ENCODE results near the gene APOL2. TPM values are rescaled to one million over a fixed set of nuclear protein-coding genes. Genes with fewer than 3 reads are reported as not detected.
A peak's percentile ranks its signal among the peaks of the same experiment; 100 is the strongest.
"Not testable (repeated sequence)": the region's sequence is repeated elsewhere in the genome, so short reads cannot be mapped to it uniquely, and the experiment has no call there.

The APOL2 gene
- total RNA-seq, 3 donors from 2014 or later = 99.6 to 117 (median 106) TPM

DNA sequence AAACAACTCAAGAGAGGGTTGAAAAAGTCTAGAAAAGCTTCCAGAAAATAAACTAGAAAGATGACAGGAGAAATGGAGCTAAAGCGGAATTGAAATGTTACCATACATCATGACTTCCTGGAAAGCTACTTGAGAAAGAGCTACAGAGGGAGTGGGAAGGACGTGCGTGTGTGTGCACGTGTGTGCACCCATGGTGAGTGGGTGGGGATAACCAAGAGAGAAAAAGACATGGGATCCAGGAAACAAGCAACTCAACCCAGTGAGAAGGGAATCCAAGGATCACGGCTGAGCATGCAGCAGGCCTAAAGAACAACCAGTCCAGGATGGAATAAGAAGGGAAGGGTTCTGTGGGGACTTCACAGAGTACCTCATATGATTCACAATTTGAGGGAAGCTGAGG lies 35.2 kb upstream of the APOL2 start:
- no peaks in the 10 kb centered on the region for H3K27me3 Mint-ChIP-seq (ENCODE audit: low read depth)
- H3K36me3 Mint-ChIP-seq (ENCODE audit: insufficient read depth) = peaks cover 8% of the 10 kb centered on the region
- H3K9me3 Mint-ChIP-seq = no peaks in the 10 kb centered on the region
- DNase-seq (no peak), ATAC-seq (no peak)
- peaks cover 11% of the 10 kb centered on the region for H3K4me1 Mint-ChIP-seq (ENCODE audit: low read depth)
- no peak overlapping the region for H3K4me3 Mint-ChIP-seq

DNA sequence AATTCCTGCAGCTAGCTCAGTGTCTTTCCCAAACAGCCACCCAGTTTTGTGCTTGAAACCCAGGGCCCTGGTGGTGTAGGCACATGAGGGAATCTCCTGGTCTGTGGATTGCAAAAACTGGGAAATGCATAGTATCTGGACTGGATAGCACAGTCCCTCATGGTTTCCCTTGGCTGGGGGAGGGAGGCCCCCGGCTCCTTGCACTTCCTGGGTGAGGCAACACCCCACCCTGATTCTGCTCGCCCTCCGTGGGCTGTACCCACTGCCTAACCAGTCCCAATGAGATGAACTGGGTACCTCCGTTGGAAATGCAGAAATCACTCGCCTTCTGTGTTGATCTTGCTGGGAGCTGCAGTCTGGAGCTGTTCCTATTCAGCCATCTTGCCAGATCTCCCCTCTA lies 32.6 kb upstream of the APOL2 start:
- DNase-seq; ATAC-seq; H3K4me3 Mint-ChIP-seq; H3K9me3 Mint-ChIP-seq; H3K27me3 Mint-ChIP-seq (ENCODE audit: low read depth); H3K4me1 Mint-ChIP-seq (ENCODE audit: low read depth): not testable (repeated sequence)
- H3K36me3 Mint-ChIP-seq (ENCODE audit: insufficient read depth) = peaks cover 14% of the 10 kb centered on the region

- not testable (repeated sequence) for H3K9me3 Mint-ChIP-seq; ATAC-seq; H3K4me3 Mint-ChIP-seq; H3K4me1 Mint-ChIP-seq (ENCODE audit: low read depth); DNase-seq; H3K27me3 Mint-ChIP-seq (ENCODE audit: low read depth)
- peaks cover 19% of the 10 kb centered on the region for H3K36me3 Mint-ChIP-seq (ENCODE audit: insufficient read depth)
These were observed 31.9 kb upstream of the APOL2 start for GRCh38 chr22:36271231-36271630.

GRCh38 chr22:36267896-36268485 lies 28.7 kb upstream of the APOL2 start:
- Mint-ChIP-seq H3K4me1 (ENCODE audit: low read depth) (no peaks in the 10 kb centered on the region), H3K36me3 (ENCODE audit: insufficient read depth) (peaks cover 35% of the 10 kb centered on the region), H3K27me3 (ENCODE audit: low read depth) (no peaks in the 10 kb centered on the region), H3K9me3 (no peaks in the 10 kb centered on the region), H3K4me3 (no peak overlapping the region)
- no peak for DNase-seq
- ATAC-seq = peak in 1 of 2 donors; percentile 30

DNA sequence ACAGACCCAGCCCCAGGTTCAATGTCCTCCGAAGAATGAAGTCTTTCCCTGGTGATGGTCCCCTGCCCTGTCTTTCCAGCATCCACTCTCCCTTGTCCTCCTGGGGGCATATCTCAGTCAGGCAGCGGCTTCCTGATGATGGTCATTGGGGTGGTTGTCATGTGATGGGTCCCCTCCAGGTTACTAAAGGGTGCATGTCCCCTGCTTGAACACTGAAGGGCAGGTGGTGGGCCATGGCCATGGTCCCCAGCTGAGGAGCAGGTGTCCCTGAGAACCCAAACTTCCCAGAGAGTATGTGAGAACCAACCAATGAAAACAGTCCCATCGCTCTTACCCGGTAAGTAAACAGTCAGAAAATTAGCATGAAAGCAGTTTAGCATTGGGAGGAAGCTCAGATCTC lies 27.7 kb upstream of the APOL2 start:
- no peak for ATAC-seq
- H3K36me3 Mint-ChIP-seq (ENCODE audit: insufficient read depth) = peaks cover 42% of the 10 kb centered on the region
- no peak for DNase-seq
- no peaks in the 10 kb centered on the region for H3K9me3 Mint-ChIP-seq
- no peak overlapping the region for H3K4me3 Mint-ChIP-seq
- no peaks in the 10 kb centered on the region for H3K4me1 Mint-ChIP-seq (ENCODE audit: low read depth)
- no peaks in the 10 kb centered on the region for H3K27me3 Mint-ChIP-seq (ENCODE audit: low read depth)

DNA sequence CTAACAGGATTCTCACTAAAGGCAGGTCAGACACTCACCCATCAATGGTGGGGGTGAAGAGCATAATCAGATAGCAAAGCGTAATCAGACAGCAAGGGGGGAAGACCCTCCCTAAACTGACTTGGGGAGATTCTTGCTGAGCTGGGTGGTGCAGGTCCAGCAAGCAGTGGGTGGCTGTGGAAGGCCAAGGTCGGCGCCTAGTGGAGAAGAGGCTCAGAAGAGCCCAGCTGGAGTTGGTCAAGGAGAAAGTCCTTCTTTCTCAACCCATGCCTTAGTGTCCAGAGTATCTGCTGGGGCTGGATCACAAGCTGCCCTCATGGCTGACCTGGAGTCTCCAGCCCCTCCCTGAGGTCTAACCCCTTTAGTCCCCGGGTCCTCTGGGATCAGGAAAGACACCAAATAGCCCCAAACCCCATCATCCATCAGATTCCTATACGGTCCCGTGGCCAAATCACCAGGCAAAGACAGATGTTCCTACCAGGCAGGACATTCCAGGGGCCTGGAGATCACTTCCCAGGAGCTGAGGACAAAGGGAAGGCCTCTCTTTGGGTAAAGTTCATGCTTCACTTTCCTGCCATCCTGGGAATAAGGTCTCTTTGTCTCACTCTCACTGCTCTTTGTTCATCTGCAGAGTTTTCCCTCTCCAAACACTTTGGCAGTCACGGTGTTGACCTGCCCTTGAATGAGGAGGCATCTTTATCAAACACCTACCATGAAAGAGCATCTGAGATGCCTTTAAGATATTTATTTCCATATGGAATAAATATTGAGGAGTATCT lies 24.7 kb upstream of the APOL2 start:
- not testable (repeated sequence) for DNase-seq; H3K4me1 Mint-ChIP-seq (ENCODE audit: low read depth); ATAC-seq; H3K4me3 Mint-ChIP-seq; H3K9me3 Mint-ChIP-seq; H3K27me3 Mint-ChIP-seq (ENCODE audit: low read depth)
- peaks cover 56% of the 10 kb centered on the region for H3K36me3 Mint-ChIP-seq (ENCODE audit: insufficient read depth)

- peaks cover 61% of the 10 kb centered on the region for H3K36me3 Mint-ChIP-seq (ENCODE audit: insufficient read depth)
- DNase-seq; H3K9me3 Mint-ChIP-seq; H3K27me3 Mint-ChIP-seq (ENCODE audit: low read depth); H3K4me3 Mint-ChIP-seq; ATAC-seq: not testable (repeated sequence)
- peaks cover 14% of the 10 kb centered on the region for H3K4me1 Mint-ChIP-seq (ENCODE audit: low read depth)
These were observed 23.9 kb upstream of the APOL2 start for GRCh38 chr22:36263216-36263673.

DNA sequence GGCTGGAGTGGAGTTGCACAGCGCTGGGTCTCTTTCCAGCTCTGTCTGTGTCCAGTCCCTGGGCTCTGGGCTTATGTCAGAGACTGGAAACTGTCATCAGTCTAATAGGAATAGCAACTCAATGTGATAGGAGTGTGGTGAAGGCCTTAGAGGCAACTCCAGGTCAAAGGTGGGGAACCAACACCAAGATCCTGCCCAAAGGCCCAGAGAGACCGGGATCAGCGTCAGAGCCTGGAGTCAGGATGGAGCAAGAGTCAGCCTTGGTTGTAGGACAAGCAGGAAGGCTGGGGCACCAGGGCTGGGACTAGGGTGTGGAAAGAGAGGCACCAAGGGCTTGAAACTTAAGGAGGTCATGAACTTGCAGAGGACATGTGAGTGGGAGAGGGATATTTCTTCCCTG lies 23.0 kb upstream of the APOL2 start:
- Mint-ChIP-seq H3K4me1 (ENCODE audit: low read depth) (peaks cover 21% of the 10 kb centered on the region), H3K36me3 (ENCODE audit: insufficient read depth) (peaks cover 61% of the 10 kb centered on the region)
- H3K27me3 Mint-ChIP-seq (ENCODE audit: low read depth); H3K9me3 Mint-ChIP-seq; H3K4me3 Mint-ChIP-seq; ATAC-seq; DNase-seq: not testable (repeated sequence)

- H3K36me3 Mint-ChIP-seq (ENCODE audit: insufficient read depth) = peaks cover 58% of the 10 kb centered on the region
- H3K27me3 Mint-ChIP-seq (ENCODE audit: low read depth); H3K4me3 Mint-ChIP-seq; DNase-seq; ATAC-seq; H3K9me3 Mint-ChIP-seq: not testable (repeated sequence)
- H3K4me1 Mint-ChIP-seq (ENCODE audit: low read depth) = peaks cover 26% of the 10 kb centered on the region
These were observed 22.3 kb upstream of the APOL2 start for GRCh38 chr22:36261675-36262074.

- no peak overlapping the region for H3K4me3 Mint-ChIP-seq
- ATAC-seq (no peak), DNase-seq (no peak)
- no peaks in the 10 kb centered on the region for H3K9me3 Mint-ChIP-seq
- H3K27me3 Mint-ChIP-seq (ENCODE audit: low read depth) = no peaks in the 10 kb centered on the region
- peaks cover 42% of the 10 kb centered on the region for H3K4me1 Mint-ChIP-seq (ENCODE audit: low read depth)
- H3K36me3 Mint-ChIP-seq (ENCODE audit: insufficient read depth) = peaks cover 54% of the 10 kb centered on the region
These were observed 20.4 kb upstream of the APOL2 start for GRCh38 chr22:36259615-36260300.

GRCh38 chr22:36258701-36259614 lies 19.6 kb upstream of the APOL2 start:
- peaks cover 50% of the 10 kb centered on the region for H3K4me1 Mint-ChIP-seq (ENCODE audit: low read depth)
- H3K36me3 Mint-ChIP-seq (ENCODE audit: insufficient read depth) = peaks cover 55% of the 10 kb centered on the region
- ATAC-seq (peak in 1 of 2 donors; percentile 47), DNase-seq (no peak)
- no peaks in the 10 kb centered on the region for H3K9me3 Mint-ChIP-seq
- H3K27me3 Mint-ChIP-seq (ENCODE audit: low read depth) = no peaks in the 10 kb centered on the region
- peak overlapping the region; percentile 29 for H3K4me3 Mint-ChIP-seq

GRCh38 chr22:36257948-36258670 lies 18.8 kb upstream of the APOL2 start:
- peaks cover 48% of the 10 kb centered on the region for H3K36me3 Mint-ChIP-seq (ENCODE audit: insufficient read depth)
- peaks cover 58% of the 10 kb centered on the region for H3K4me1 Mint-ChIP-seq (ENCODE audit: low read depth)
- DNase-seq = no peak
- H3K9me3 Mint-ChIP-seq = no peaks in the 10 kb centered on the region
- H3K4me3 Mint-ChIP-seq = peak overlapping the region; percentile 29
- ATAC-seq = no peak
- H3K27me3 Mint-ChIP-seq (ENCODE audit: low read depth) = no peaks in the 10 kb centered on the region

DNA sequence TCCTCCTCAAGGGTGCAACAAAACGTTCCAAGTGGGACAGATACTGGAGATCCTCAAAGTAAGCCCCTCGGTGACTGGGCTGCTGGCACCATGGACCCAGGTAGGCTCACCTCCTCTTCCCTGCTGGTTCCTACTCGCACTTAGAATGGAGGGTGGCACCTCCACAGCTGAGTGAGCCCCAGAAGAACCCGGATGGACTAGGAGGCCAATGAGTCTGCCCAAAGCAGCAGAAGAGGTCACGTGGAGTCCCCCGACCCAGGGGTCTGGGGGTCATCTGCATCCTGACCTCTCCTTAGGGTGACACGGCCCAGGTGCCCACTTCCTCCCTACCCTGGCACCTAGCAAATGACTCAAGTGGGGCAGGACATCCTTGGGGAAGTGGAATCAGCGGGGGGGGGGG lies 18.0 kb upstream of the APOL2 start:
- Mint-ChIP-seq H3K36me3 (ENCODE audit: insufficient read depth) (peaks cover 44% of the 10 kb centered on the region), H3K4me3 (no peak overlapping the region), H3K9me3 (no peaks in the 10 kb centered on the region), H3K27me3 (ENCODE audit: low read depth) (no peaks in the 10 kb centered on the region), H3K4me1 (ENCODE audit: low read depth) (peaks cover 66% of the 10 kb centered on the region)
- ATAC-seq (no peak), DNase-seq (no peak)
